GM12864 (cell line): Measurements from ENCODE around the gene INO80E.

Source experiments
- DNase-seq: peaks from one replicate; pipeline ENCODE4 v3.0.0-alpha.2; 2011; ENCODE audit warnings: low read depth
- H3K4me3 ChIP-seq: 2 replicates; pipeline ENCODE4 v1.5.1; 2011; ENCODE audit warnings: mild to moderate bottlenecking, low read depth, low read length, control low read depth
- CTCF ChIP-seq: IDR thresholded peaks from 2 replicates; pipeline ENCODE4 v1.5.1; 2011; ENCODE audit warnings: low read depth, mild to moderate bottlenecking, moderate library complexity, low read length, control low read depth, inconsistent platforms; ENCODE audit errors: missing control alignments

INO80E gene

GRCh38 chr16:29972500-29972899, 23.5 kb upstream of the INO80E start:
- H3K4me3 ChIP-seq: no peak overlapping the region
- DNase-seq: no peak
- no peak for TF ChIP-seq CTCF

GRCh38 chr16:29972992-29973383, 23.1 kb upstream of the INO80E start:
- H3K4me3 ChIP-seq: no peak overlapping the region
- no peak for DNase-seq
- no peak for TF ChIP-seq CTCF

GRCh38 chr16:29973384-29974246, 22.4 kb upstream of the INO80E start, which contains the start of gene TAOK2:
Gene TAOK2 (plus strand): TSS chr16:29973868. CDS start chr16:29977773, 3,905 bp downstream.
- TF ChIP-seq CTCF: no peak
- DNase-seq: peak; percentile 95
- peak within 1 kb of the TSS; percentile 97 for H3K4me3 ChIP-seq

GRCh38 chr16:29974291-29975133, 21.5 kb upstream of the INO80E start:
- H3K4me3 ChIP-seq: peak overlapping the region; percentile 97
- no peak for DNase-seq
- peak; percentile 8 for TF ChIP-seq CTCF

GRCh38 chr16:29975134-29975538, 20.9 kb upstream of the INO80E start:
- DNase-seq: no peak
- no peak for TF ChIP-seq CTCF

GRCh38 chr16:29975811-29976511, 20.1 kb upstream of the INO80E start:
- no peak for DNase-seq
- TF ChIP-seq CTCF: no peak
- H3K4me3 ChIP-seq: peak overlapping the region; percentile 97

More at GRCh38 chr16:29975134-29975538, 20.9 kb upstream of the INO80E start:
- peak overlapping the region; percentile 97 for H3K4me3 ChIP-seq
